GM18870 (cell line): ENCODE data around the gene ACKR3.

Experiments
- ATAC-seq: cut with Tn5 transposase; IDR thresholded peaks from one replicate; pipeline ENCODE4 v1.9.1; 2021; ENCODE audit warnings: moderate library complexity; ENCODE audit not compliant: unreplicated experiment

ACKR3 gene

GRCh38 chr2:236548179-236548921, 21.3 kb upstream of the ACKR3 start:
- no peak for ATAC-seq

DNA sequence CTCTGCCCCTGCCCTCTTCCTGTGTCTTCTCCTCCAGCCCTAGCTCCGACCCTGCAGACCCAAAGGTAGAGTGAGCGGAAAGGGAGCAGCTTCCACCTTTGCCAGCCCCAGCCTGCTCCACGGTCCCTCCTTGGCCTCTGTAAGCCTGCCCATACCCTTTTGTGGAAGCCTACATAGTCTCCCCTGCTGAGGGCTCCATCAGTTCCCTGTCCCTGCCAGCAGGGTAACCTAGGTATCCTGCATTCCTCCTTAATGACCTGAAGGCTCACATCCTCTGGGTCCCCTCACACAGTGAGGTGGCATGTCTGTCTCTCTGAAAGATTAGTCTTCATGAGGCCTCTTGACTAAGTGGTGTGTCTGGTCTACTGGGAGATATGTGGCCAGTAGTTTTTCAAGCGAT, 20.5 kb upstream of the ACKR3 start:
- no peak for ATAC-seq

- peak; percentile 4 for ATAC-seq
These were observed 19.3 kb upstream of the ACKR3 start for GRCh38 chr2:236550290-236550689.

DNA sequence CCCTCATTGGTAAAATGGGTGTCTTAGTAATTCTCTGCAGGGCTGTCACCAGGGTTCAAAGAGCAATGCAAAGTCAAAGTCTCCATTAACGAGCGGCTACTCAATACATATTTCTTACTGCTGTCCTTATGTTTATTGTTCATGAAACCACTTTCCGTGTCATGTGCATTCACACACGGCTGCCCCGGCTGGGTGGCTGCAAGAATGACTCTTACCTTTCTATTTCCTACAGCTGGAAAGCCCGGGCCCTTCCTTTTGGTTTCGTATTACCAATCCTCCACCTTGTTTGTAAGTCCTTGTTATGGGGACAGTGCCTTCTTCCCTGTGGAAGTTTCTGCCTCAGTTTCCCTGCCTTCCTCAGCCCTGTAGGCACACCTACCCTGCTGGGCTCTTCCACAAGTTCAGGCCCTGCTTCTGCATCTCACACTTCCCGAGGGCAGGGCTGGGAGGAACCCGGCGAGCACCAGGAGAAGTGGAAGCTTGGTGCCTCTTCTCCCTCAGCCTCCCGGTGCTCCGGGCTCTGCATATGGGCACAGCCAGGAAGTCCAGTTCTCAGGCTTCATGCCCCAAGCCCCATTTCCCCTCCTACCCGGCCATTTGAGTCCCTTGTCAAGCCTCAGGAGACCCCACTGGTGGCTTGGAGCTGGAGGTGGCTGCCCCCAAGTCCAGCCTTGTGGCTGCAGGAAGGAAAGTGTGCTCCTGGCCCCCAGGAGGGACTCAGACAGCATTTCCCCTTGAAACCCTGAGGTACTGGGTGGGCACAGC, 18.7 kb upstream of the ACKR3 start:
- ATAC-seq, result peak; percentile 41

DNA sequence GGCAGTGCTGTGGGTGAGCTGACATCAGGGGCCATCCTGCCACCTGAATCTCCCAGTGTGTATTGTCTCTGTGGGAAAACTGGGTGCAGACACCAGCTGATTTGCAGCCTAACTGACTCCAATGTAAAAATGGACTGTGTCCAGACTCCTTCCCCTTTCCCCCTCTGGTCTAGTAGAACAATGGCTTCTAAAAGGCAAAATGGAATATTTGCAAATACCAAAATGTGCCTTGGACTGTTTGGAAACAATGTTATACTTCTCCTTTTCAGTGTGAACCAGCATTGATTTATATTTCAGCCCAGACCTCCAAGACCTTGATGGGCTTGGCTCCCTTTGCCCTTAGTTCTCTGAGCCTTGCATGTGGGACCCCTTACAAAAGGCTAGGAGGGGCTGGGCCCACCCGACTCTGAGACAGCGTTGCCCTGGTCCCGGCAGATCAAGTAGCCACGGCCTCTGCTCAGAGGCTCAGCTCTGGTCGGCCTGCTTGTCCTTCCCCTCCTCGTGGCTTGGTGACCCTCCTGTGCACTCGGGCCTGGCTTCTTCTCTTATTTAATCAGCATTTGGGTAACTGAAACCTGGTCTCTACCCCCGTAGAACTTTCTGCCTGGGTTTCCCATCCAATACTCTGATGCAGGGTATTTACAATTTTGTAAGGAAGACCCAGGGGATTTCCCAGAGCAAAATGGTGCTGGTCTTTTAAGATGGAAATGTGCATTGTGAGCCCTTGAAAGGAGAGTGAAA, 18.0 kb upstream of the ACKR3 start:
- no peak for ATAC-seq

GRCh38 chr2:236552212-236552542, 17.4 kb upstream of the ACKR3 start:
- no peak for ATAC-seq

- ATAC-seq, result no peak
These were observed 16.9 kb upstream of the ACKR3 start for GRCh38 chr2:236552581-236553363.

DNA sequence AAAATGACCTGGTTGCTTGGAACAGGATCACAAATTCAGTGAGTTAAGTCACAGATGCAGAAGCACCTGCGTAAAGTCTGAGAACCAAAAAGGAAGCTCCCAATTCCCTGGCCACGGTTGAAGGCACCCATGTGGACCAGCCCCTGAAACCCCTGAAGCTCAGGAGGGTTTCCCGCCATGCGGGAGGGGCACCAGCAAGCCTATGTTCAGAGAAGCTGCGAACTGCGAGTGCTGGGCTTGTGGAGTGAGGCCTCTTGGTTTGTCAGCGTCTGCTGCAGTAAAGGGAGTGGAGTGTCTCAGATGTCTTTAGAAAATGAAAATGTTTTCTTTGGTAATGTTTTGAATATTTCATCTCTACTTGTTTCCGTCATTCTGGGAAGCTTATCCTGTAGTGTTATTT, 16.1 kb upstream of the ACKR3 start:
- ATAC-seq, result no peak

- ATAC-seq, result no peak
These were observed 14.9 kb upstream of the ACKR3 start for GRCh38 chr2:236554629-236555282.

DNA sequence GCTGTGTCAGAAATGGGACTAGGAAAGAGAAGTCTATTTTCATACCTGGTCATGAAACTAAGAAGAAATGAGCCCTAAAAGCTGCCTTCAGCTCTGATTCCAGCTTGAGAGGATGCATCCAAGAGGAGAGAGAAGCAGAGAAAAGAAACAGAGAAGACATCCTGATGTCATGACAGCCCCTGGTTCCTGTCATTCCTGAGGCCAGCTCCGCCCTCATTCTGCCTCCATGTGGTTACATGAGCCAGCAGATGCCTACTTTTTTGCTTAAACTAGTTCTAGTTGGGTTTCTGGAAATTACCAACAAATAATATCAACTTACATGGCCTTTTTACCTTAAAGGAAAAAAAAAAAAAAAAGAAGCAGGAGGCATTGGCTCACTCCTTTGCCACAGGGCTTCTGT, 14.1 kb upstream of the ACKR3 start:
- no peak for ATAC-seq

- no peak for ATAC-seq
These were observed 12.2 kb upstream of the ACKR3 start for GRCh38 chr2:236557306-236558030.

GRCh38 chr2:236558036-236558435, 11.6 kb upstream of the ACKR3 start:
- ATAC-seq, result no peak

GRCh38 chr2:236558993-236559978, 10.3 kb upstream of the ACKR3 start:
- no peak for ATAC-seq

DNA sequence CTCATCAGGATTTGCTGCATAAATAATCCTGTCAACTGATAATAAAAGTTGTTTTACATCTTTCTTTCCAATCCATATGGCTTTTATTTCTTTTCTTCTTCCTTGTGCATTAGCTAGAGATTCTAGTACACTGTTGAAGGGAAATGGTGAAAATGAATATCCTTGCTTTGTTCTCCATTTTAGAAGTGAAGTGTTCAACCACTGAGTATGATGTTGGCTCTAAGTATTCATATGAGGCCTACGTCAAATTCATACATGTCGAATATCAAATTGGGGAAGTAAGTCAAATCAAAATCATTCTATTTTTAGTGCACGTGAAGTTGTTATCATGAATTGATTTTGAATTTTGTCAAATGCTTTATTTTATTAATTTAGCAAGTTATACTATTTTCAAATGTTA, 7.8 kb upstream of the ACKR3 start:
- ATAC-seq, result no peak

DNA sequence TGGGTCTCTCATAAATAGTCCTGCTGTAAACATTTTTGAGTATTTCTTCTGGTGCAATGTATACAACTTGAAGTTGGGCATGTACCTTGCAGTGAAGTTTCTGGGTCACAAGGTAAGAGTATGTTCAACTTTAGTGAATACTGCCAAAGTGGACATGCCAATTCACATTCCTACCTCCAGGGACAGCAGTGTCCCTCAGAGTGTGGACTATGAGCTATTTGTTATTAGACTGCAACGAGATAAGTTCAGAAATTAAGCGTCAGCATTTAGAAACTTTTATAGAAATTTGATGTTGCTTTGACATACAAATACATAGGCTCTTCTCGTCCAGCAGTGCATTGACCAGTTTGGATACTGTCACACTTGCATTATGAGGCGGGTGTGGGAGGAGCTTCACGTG, 7.2 kb upstream of the ACKR3 start:
- ATAC-seq, result no peak

DNA sequence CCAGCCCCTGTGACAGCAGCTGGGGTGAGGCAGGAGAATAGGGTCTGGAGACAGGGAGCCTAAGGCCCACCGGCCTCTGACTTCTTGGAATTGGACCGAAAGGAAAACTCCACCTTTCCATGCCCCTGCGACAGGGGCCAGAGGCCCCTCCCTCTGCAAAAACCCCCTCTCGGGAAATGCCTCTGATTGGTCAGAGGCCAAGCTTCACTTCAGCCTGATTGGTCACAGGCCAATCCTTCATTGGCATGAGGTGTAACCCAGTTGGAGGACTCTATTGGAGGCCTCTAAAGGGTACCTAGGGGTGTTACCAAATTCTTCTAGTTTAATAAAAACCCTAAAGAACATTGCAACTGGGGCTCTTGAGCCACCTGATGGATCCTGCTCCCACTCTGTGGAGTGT, 5.7 kb upstream of the ACKR3 start:
- no peak for ATAC-seq

DNA sequence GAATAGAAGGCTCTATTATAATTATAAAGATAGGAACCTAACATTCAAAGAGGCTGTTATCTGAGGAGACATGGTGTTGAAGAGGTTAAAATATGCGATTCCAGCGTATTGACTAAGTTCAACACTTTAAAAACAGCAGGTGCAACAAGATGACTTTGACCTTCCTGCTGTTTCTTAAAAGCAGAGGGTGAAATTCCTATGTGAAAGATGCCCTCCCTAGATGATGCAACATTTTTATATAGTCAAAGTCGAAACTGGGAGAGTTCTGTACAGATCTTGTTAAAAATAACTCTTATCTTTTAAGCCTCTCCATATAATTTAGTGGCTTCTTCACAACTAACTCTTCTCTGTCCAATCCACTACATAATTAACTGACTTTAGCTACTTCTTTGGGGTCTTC, 4.4 kb upstream of the ACKR3 start:
- ATAC-seq, result no peak

GRCh38 chr2:236565879-236566402, 3.7 kb upstream of the ACKR3 start:
- no peak for ATAC-seq

DNA sequence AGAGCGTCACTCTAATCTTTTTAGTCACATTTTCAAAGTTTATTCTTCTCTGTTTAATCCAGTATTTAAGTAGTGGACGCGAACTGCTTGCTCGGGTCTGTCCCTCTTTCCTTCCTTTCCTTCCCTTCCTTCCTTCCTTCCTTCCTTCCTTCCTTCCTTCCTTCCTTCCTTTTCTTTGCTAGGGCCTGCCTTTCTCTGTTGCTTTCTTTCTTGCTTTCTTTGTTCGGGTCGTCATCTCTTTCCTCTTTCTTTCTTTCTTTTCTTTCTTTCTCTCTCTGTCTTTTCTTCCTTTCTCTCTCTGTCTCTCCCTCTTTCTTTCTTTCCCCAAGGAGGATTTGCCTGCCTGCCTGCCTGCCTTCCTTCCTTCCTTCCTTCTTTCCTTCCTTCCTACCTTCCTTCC, 3.0 kb upstream of the ACKR3 start:
- no peak for ATAC-seq
